A673 (cell line): ENCODE results near the gene ASIC2. TPM values are rescaled to one million over a fixed set of nuclear protein-coding genes. Genes with fewer than 3 reads are reported as not detected.

Experiments used
- BruUV-seq: library from RNA; stranded (reverse); fragments of 400-500 nt; replicated peaks from 2 replicates; lab custom pipeline; 2021; lab: Mats Ljungman, UMichigan
- CTCF ChIA-PET: fragments of 300-600 bp; sonication (Branson Sonifier 250); formaldehyde crosslinking; loops from one replicate; lab custom pipeline; 2022; ENCODE audit warnings: antibody characterized with exemption; lab: Charles Lee
- POLR2A ChIA-PET: fragments of 300-600 bp; sonication (Branson Sonifier 250); formaldehyde crosslinking; loops from one replicate; lab custom pipeline; 2022; ENCODE audit warnings: antibody characterized with exemption; ENCODE audit not compliant: low non-redundant PET; lab: Charles Lee
- DNase-seq: peaks from one replicate; pipeline ENCODE4 v3.0.0-alpha.2; 2015; ENCODE audit warnings: low spot score
- H3K27ac ChIP-seq: fragments of 200-600 bp; sonication (generic); 2 replicates; pipeline ENCODE4 v1.5.1; 2016; ENCODE audit warnings: mixed run types, low read depth, mild to moderate bottlenecking, mixed read lengths, antibody characterized with exemption, low read length; ENCODE audit not compliant: poor library complexity, severe bottlenecking
- H3K27me3 ChIP-seq: fragments of 200-600 bp; sonication (generic); replicated peaks from 2 replicates; pipeline ENCODE4 v1.6.1; 2017; ENCODE audit warnings: mixed run types, low read depth, mild to moderate bottlenecking, mixed read lengths, antibody characterized with exemption, low read length; ENCODE audit not compliant: insufficient read depth, poor library complexity
- H3K36me3 ChIP-seq: fragments of 200-600 bp; sonication (generic); 2 replicates; pipeline ENCODE4 v1.6.1; 2016; ENCODE audit warnings: mixed run types, mild to moderate bottlenecking, mixed read lengths, antibody characterized with exemption, low read length; ENCODE audit not compliant: insufficient read depth, poor library complexity, severe bottlenecking
- H3K4me1 ChIP-seq: fragments of 200-600 bp; sonication (generic); 2 replicates; pipeline ENCODE4 v1.6.1; 2017; ENCODE audit warnings: mixed run types, mild to moderate bottlenecking, mixed read lengths, antibody characterized with exemption, low read length; ENCODE audit not compliant: insufficient read depth, poor library complexity, severe bottlenecking
- H3K4me3 ChIP-seq: fragments of 200-600 bp; sonication (generic); 2 replicates; pipeline ENCODE4 v1.5.1; 2016; ENCODE audit warnings: low read depth, mixed run types, mild to moderate bottlenecking, mixed read lengths, low read length; ENCODE audit not compliant: poor library complexity, severe bottlenecking
- H3K9me3 ChIP-seq: fragments of 200-600 bp; sonication (generic); 2 replicates; pipeline ENCODE4 v1.6.1; 2016; ENCODE audit warnings: mixed run types, low read depth, mild to moderate bottlenecking, mixed read lengths, antibody characterized with exemption, low read length; ENCODE audit not compliant: poor library complexity, severe bottlenecking
- EZH2 ChIP-seq: fragments of 200-600 bp; sonication (generic); IDR thresholded peaks from 2 replicates; pipeline ENCODE4 v1.6.1; 2017; ENCODE audit warnings: borderline replicate concordance, low read depth, mild to moderate bottlenecking, mixed read lengths, antibody characterized with exemption, low read length; ENCODE audit not compliant: poor library complexity, severe bottlenecking
- intact Hi-C: fragments of 100-400 bp; cut with micrococcal nuclease; formaldehyde crosslinking; loops from one replicate; pipeline ENCODE4 v1.10.0; 2022; ENCODE audit not compliant: unreplicated experiment
- total RNA-seq: library from RNA; stranded (reverse); gene quantifications from 2 replicates; pipeline ENCODE4 v1.2.3, GENCODE V29; 2021
- TF ChIP-seq, protein P1 (sequence below): fragments of 300-800, 200-600 bp; sonication (generic); conservative IDR thresholded peaks from 2 replicates; pipeline ENCODE4 v1.5.1; 2017; ENCODE audit warnings: low read depth, mild to moderate bottlenecking, antibody characterized with exemption, low read length, moderate library complexity, mixed read lengths

The ASIC2 gene
- total RNA-seq, 1 experiment from 2014 or later, result 8.6 TPM

DNA sequence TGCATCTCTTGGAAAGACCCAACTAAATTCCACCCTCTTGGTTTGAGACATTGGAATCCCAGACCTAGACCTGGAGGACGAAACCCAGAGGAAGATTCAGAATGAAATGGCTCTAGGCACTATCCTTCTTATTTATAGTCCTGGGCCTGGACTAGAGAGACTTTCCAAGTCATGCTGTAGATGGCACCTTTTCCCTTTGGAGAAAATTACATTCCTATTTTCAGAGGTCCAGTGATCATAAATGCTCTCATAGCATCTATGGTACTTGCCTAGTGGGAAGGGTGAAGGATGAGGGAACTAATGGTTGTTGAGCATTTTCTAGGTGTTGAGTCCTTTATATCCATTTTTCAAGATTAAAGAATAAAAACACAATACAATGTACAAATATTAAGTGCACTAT is 264.3 kb downstream of the ASIC2 start:
- no TSS peak for BruUV-seq
- intact Hi-C loops, result no loop called here
- Histone ChIP-seq H3K9me3 (no peaks in the 10 kb centered on the region), H3K27me3 (no peaks in the 10 kb centered on the region), H3K27ac (no peak overlapping the region), H3K36me3 (no peaks in the 10 kb centered on the region), H3K4me1 (no peaks in the 10 kb centered on the region), H3K4me3 (no peak overlapping the region)
- CTCF ChIA-PET, result no interaction called here
- no peak for TF ChIP-seq EZH2
- TF ChIP-seq, protein P1, sequence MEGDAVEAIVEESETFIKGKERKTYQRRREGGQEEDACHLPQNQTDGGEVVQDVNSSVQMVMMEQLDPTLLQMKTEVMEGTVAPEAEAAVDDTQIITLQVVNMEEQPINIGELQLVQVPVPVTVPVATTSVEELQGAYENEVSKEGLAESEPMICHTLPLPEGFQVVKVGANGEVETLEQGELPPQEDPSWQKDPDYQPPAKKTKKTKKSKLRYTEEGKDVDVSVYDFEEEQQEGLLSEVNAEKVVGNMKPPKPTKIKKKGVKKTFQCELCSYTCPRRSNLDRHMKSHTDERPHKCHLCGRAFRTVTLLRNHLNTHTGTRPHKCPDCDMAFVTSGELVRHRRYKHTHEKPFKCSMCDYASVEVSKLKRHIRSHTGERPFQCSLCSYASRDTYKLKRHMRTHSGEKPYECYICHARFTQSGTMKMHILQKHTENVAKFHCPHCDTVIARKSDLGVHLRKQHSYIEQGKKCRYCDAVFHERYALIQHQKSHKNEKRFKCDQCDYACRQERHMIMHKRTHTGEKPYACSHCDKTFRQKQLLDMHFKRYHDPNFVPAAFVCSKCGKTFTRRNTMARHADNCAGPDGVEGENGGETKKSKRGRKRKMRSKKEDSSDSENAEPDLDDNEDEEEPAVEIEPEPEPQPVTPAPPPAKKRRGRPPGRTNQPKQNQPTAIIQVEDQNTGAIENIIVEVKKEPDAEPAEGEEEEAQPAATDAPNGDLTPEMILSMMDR, result no peak
- POLR2A ChIA-PET, result no interaction called here
- no peak for DNase-seq

DNA sequence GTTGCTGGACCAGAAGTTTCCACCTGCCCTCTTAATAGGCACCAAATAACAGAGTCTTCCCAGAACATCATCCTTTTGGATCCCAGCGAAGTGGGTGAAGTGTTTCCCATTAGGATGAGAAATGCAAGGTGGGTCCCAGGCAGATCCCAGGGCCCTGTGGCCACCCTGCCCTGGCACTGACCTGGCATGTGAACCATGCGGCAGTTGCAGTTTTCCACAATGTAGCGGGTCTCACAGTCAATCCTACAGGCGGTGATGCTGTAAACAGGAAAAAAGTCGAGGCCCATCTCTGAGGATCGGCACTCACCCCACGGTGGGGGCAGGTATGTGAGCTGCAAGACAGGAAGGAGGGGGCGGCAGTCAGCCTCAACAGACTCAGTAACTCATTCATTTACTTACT is 265.0 kb downstream of the ASIC2 start:
- no peaks in the 10 kb centered on the region for H3K27me3 ChIP-seq
- POLR2A ChIA-PET, result no interaction called here

DNA sequence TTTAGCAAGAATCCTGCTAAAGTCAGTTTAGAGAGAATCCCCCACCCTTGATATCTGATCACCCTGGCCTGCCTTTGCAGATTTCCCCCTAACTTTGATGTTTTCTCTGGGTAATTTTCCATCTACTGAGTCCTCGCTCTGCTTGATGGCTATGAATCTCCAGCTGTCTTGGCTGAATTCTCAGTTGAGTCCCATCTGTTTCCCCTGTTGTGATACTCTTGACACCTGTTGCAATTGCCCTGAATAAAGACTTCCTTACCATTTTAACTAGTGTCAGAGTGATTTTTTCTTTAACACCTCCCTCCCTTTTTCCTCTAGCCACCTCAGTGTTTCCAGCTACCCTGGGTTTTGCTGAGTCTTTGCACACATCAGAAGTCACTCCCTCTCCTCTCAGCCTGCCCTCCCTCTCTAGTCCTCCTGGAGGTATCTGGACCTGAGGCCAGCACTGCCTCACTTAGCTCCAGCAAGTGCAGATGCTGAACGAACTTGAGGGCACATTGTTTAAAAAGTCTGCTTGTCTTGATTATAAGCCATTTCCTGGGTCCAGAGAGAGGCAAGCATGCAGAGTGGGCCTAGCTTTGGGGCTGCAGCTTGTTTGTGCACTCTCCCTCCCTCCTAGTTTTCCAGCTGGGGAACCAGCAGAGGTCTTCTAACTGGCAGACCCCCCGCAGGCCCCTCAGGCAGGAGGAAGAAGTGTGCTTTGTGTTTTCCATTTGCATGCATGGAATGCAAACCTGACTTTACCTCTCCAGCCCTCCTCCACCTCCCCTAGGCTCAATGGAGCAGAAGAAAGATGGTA is 268.2 kb downstream of the ASIC2 start:
- no TSS peak for BruUV-seq
- H3K27ac ChIP-seq, result no peak overlapping the region
- no peaks in the 10 kb centered on the region for H3K4me1 ChIP-seq
- POLR2A ChIA-PET, result no interaction called here
- H3K27me3 ChIP-seq, result no peaks in the 10 kb centered on the region
- H3K9me3 ChIP-seq, result no peaks in the 10 kb centered on the region
- TF ChIP-seq EZH2, result no peak
- TF ChIP-seq, protein P1, result no peak
- H3K4me3 ChIP-seq, result no peak overlapping the region
- H3K36me3 ChIP-seq, result no peaks in the 10 kb centered on the region
- no peak for DNase-seq
- CTCF ChIA-PET, result no interaction called here
- intact Hi-C loops, result no loop called here

More for the DNA sequence above, 265.0 kb downstream of the ASIC2 start:
- CTCF ChIA-PET, result no interaction called here
- H3K4me3 ChIP-seq, result no peak overlapping the region
- no TSS peak for BruUV-seq
- no peaks in the 10 kb centered on the region for H3K4me1 ChIP-seq
- H3K27ac ChIP-seq, result no peak overlapping the region
- DNase-seq, result no peak
- intact Hi-C loops, result no loop called here
- H3K36me3 ChIP-seq, result no peaks in the 10 kb centered on the region
- TF ChIP-seq EZH2, result no peak
- TF ChIP-seq, protein P1, result no peak
- no peaks in the 10 kb centered on the region for H3K9me3 ChIP-seq
